ENCODE data around the gene ZNF670.
"Not testable (repeated sequence)": the region's sequence is repeated elsewhere in the genome, so short reads cannot be mapped to it uniquely, and the experiment has no call there.

Gene ZNF670

GRCh38 chr1:247037511-247038320 is 40.9 kb downstream of the ZNF670 start:
- no peak for DNase-seq

- not testable (repeated sequence) for DNase-seq
Observed at GRCh38 chr1:247032306-247032705, 46.3 kb downstream of the ZNF670 start.
